HEK293 (cell line): ENCODE results near the gene GPRASP2.

ENCODE experiments used
- TCF7L2 ChIP-seq: IDR thresholded peaks from 2 replicates; pipeline ENCODE4 v1.6.1; 2011; ENCODE audit warnings: low read depth, mild to moderate bottlenecking, inconsistent platforms, low read length, moderate library complexity, borderline replicate concordance
- ZFP69B ChIP-seq: fragments of 450-650 bp; formaldehyde crosslinking; IDR thresholded peaks from 2 replicates; pipeline ENCODE4 v1.5.1; 2016; ENCODE audit warnings: missing biosample characterization, missing genetic modification characterization

- TF ChIP-seq TCF7L2 (no peak), ZFP69B (tag by site-specific recombination) (no peak)
These were observed 55.0 kb downstream of the GPRASP2 start for GRCh38 chrX:102767287-102767686.
